Mesothelial cell of epicardium (in vitro differentiated cells): ENCODE measurements around the gene EXOG. TPM values are rescaled to one million over a fixed set of nuclear protein-coding genes. Genes with fewer than 3 reads are reported as not detected.

Experiments
- DNase-seq, 2 experiments: peaks; one replicate each; pipeline ENCODE4 v3.0.0; 2021; ENCODE audit warnings: low spot score in 2 of 2; ENCODE audit not compliant: unreplicated experiment in 2 of 2
- H3K27ac Mint-ChIP-seq: 2 replicates; pipeline ENCODE4 v1.8.0; 2021; ENCODE audit warnings: mixed read lengths
- H3K27me3 Mint-ChIP-seq: 2 replicates; pipeline ENCODE4 v1.8.0; 2021; ENCODE audit warnings: low read depth, mixed read lengths
- H3K36me3 Mint-ChIP-seq: 2 replicates; pipeline ENCODE4 v1.8.0; 2021; ENCODE audit warnings: mixed read lengths
- H3K4me1 Mint-ChIP-seq: 2 replicates; pipeline ENCODE4 v1.8.0; 2021; ENCODE audit warnings: mixed read lengths
- H3K4me3 Mint-ChIP-seq: 2 replicates; pipeline ENCODE4 v1.8.0; 2021; ENCODE audit warnings: mild to moderate bottlenecking, moderate library complexity, mixed read lengths
- H3K9me3 Mint-ChIP-seq: 2 replicates; pipeline ENCODE4 v1.8.0; 2021; ENCODE audit warnings: mixed read lengths
- total RNA-seq: library from RNA; stranded (reverse); gene quantifications from 3 replicates; pipeline ENCODE4 v1.2.1, GENCODE V29; 2021
- TF ChIP-seq, protein P1 (sequence below): fragments of 200-600 bp; sonication (generic); IDR thresholded peaks from one replicate; pipeline ENCODE4 v1.5.0; 2021; ENCODE audit warnings: antibody characterized with exemption; ENCODE audit not compliant: unreplicated experiment

Gene EXOG
- total RNA-seq, 1 donor from 2014 or later = 19.5 TPM

DNA sequence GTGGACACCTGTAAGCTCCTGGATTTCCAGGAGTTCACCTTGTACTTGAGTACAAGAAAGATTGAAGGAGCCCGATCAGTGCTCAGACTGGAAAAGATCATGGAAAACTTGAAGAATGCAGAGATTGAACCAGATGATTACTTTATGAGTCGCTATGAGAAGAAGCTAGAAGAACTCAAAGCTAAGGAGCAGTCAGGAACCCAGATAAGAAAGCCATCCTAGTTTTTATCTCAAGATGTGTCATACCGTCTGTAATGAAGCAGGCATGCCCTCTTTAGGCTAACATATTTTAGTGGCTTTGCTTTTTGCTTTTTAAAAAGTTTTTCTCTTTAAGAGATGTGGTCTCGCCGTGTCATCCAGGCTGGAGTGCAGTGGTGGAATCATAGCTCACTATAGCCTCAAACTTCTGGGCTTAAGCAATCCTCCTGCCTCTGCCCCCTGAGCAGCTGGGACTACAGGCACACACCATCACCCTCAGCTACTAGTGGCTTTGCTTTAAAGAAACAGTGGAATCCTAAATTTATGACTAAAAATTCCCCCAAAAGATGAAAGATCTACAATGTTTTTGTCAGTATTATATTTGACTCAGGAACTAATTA, 28.1 kb downstream of the EXOG start:
- peaks cover 41% of the 10 kb centered on the region for H3K36me3 Mint-ChIP-seq
- H3K27me3 Mint-ChIP-seq = no peaks in the 10 kb centered on the region
- no peaks in the 10 kb centered on the region for H3K9me3 Mint-ChIP-seq
- H3K4me3 Mint-ChIP-seq = no peak overlapping the region
- H3K27ac Mint-ChIP-seq = no peak overlapping the region
- H3K4me1 Mint-ChIP-seq = no peaks in the 10 kb centered on the region
- TF ChIP-seq, protein P1, sequence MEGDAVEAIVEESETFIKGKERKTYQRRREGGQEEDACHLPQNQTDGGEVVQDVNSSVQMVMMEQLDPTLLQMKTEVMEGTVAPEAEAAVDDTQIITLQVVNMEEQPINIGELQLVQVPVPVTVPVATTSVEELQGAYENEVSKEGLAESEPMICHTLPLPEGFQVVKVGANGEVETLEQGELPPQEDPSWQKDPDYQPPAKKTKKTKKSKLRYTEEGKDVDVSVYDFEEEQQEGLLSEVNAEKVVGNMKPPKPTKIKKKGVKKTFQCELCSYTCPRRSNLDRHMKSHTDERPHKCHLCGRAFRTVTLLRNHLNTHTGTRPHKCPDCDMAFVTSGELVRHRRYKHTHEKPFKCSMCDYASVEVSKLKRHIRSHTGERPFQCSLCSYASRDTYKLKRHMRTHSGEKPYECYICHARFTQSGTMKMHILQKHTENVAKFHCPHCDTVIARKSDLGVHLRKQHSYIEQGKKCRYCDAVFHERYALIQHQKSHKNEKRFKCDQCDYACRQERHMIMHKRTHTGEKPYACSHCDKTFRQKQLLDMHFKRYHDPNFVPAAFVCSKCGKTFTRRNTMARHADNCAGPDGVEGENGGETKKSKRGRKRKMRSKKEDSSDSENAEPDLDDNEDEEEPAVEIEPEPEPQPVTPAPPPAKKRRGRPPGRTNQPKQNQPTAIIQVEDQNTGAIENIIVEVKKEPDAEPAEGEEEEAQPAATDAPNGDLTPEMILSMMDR = no peak
- DNase-seq = no peak

DNA sequence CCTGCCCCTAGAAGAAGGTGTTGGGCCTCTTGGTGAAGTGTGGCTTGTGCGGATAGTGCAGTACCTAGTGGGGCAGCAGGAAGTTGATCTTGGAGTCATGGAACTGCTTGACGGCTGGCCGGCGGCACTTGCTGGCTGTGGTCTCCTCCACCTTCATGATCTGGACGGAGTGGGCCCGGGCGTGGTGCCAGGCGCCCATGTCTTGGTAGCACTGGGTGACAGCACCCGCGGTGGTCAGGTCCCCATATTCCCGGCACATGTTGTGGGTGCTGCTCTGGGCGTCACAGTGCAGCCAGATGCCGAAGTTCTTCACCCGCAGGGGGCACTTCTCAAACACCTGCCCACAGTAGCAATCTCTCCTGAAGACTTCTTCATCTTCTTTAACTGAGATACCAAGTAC, 30.7 kb downstream of the EXOG start:
- no peak overlapping the region for H3K4me3 Mint-ChIP-seq
- H3K27me3 Mint-ChIP-seq = no peaks in the 10 kb centered on the region
- peaks cover 37% of the 10 kb centered on the region for H3K36me3 Mint-ChIP-seq
- no peak overlapping the region for H3K27ac Mint-ChIP-seq
- TF ChIP-seq, protein P1 = no peak
- H3K4me1 Mint-ChIP-seq = no peaks in the 10 kb centered on the region
- no peak for DNase-seq
- no peaks in the 10 kb centered on the region for H3K9me3 Mint-ChIP-seq

DNA sequence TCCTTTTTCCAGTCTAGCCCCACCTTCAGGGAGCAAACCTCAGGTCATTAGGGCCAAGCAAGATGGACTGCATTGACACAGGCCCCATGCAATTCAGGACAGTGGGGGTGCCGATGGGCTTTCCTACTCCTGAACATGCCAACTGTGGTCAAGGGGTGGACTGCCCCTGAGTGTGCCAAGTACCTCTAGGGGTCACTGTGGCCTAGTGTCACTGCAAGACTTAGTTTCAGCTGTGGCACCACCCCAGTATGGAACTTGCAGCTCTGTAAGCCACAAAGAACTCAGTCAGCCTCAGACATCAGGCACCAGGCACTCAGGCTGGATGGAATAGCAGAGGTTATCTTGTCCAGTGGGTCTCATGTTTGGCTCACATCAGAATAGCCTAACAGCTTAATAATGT, 32.3 kb downstream of the EXOG start:
- H3K9me3 Mint-ChIP-seq = no peaks in the 10 kb centered on the region
- DNase-seq = no peak
- H3K4me3 Mint-ChIP-seq = no peak overlapping the region
- H3K36me3 Mint-ChIP-seq = peaks cover 37% of the 10 kb centered on the region
- TF ChIP-seq, protein P1 = no peak
- H3K4me1 Mint-ChIP-seq = no peaks in the 10 kb centered on the region
- no peaks in the 10 kb centered on the region for H3K27me3 Mint-ChIP-seq
- H3K27ac Mint-ChIP-seq = no peak overlapping the region

DNA sequence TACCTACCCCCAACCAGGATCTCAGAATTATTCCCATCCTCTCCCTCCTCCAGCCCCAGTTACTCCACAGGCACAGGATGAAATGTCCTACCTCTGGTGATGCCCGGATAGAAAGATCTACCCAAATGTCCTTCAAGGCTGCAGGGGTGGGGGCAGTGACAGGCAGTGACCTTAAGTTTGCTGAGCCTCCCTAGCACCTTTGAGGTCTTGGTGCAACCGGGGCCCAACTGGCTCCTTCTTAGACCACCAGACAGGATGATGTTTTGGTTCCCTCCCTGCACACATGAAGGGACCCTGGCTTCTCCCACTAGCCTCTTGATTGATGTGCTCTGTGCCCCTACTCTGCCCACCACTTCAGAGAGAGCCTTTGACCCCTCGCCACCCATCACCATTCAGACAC, 36.4 kb downstream of the EXOG start:
- TF ChIP-seq, protein P1 = no peak
- Mint-ChIP-seq H3K36me3 (peaks cover 25% of the 10 kb centered on the region), H3K4me3 (no peak overlapping the region), H3K27me3 (no peaks in the 10 kb centered on the region), H3K9me3 (peaks cover 13% of the 10 kb centered on the region), H3K27ac (no peak overlapping the region), H3K4me1 (no peaks in the 10 kb centered on the region)
- DNase-seq = no peak

DNA sequence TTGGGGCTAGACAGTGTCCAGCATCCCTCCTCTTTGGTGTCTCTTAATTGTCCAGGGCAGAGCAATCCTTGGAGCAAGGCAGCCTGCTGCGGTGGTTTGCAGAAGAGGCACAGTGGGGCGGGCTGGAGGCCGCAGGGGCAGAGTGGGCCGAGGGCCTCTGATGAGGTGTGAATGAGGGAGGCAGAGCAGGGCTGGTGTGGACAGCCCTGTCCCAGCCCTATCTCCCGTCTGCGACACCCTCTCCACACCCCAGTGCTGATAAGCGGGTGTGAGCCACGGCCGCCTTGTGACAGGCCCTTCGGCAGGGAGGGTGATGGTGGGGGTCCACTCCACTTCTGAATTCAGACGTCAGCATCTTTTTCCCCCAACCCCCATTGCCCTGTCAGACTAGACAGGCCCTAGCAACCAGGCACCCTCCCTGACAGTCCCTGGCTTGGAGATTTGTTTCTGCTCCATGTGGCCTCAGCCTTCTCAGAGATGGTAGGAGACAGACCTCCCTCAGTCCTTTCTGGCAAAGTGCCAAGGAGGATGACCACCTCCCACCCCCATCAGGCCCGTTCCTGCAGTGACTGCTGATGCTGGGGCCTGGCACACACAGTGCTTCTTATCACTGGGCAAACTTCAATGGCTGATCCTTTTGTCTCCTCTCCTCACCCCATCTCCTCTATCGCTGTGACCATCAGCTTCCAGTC, 37.3 kb downstream of the EXOG start:
- Mint-ChIP-seq H3K27ac (no peak overlapping the region), H3K4me1 (no peaks in the 10 kb centered on the region), H3K27me3 (no peaks in the 10 kb centered on the region), H3K9me3 (peaks cover 13% of the 10 kb centered on the region), H3K4me3 (no peak overlapping the region), H3K36me3 (peaks cover 19% of the 10 kb centered on the region)
- no peak for DNase-seq
- TF ChIP-seq, protein P1 = no peak
